GM23338 (cell line): ENCODE measurements around the gene LMO7. TPM values are rescaled to one million over a fixed set of nuclear protein-coding genes. Genes with fewer than 3 reads are reported as not detected.

Experiments used
- ATAC-seq: fragments of 200-7000 bp; cut with Tn5 transposase; 3 replicates; pipeline ENCODE4 v1.9.1; 2020
- DNase-seq: peaks from one replicate; pipeline ENCODE4 v3.0.0-alpha.2; 2015; ENCODE audit warnings: low spot score
- H2AFZ ChIP-seq: fragments of 200-600 bp; sonication (generic); 2 replicates; pipeline ENCODE4 v1.8.0; 2016; ENCODE audit warnings: antibody characterized with exemption, mild to moderate bottlenecking, moderate library complexity
- H3F3A ChIP-seq: fragments of 200-600 bp; sonication (generic); replicated peaks from 2 replicates; pipeline ENCODE4 v1.8.0; 2017; ENCODE audit warnings: antibody characterized with exemption, mixed run types, low read depth
- H3K27ac ChIP-seq: fragments of 200-600 bp; sonication (generic); 2 replicates; pipeline ENCODE4 v1.6.1; 2016; ENCODE audit warnings: low read depth
- H3K27me3 ChIP-seq: fragments of 200-600 bp; sonication (generic); 2 replicates; pipeline ENCODE4 v1.8.0; 2016; ENCODE audit warnings: mild to moderate bottlenecking, mixed run types, moderate library complexity; ENCODE audit not compliant: insufficient read depth
- H3K36me3 ChIP-seq: fragments of 200-600 bp; sonication (generic); 2 replicates; pipeline ENCODE4 v1.8.0; 2016; ENCODE audit warnings: mild to moderate bottlenecking; ENCODE audit not compliant: insufficient read depth
- H3K4me1 ChIP-seq: fragments of 200-600 bp; sonication (generic); 2 replicates; pipeline ENCODE4 v1.8.0; 2016; ENCODE audit warnings: mild to moderate bottlenecking, moderate library complexity; ENCODE audit not compliant: insufficient read depth
- H3K4me2 ChIP-seq: fragments of 200-600 bp; sonication (generic); 2 replicates; pipeline ENCODE4 v1.7.1; 2017; ENCODE audit warnings: mixed run types
- H3K4me3 ChIP-seq: fragments of 200-600 bp; sonication (generic); 2 replicates; pipeline ENCODE4 v1.6.1; 2016; ENCODE audit warnings: mixed run types
- H3K79me2 ChIP-seq: fragments of 200-600 bp; sonication (generic); replicated peaks from 2 replicates; pipeline ENCODE4 v1.8.0; 2017; ENCODE audit warnings: mild to moderate bottlenecking; ENCODE audit not compliant: insufficient read depth
- H3K9me2 ChIP-seq: fragments of 200-600 bp; sonication (generic); 2 replicates; pipeline ENCODE4 v1.8.0; 2017; ENCODE audit not compliant: insufficient read depth
- H4K20me1 ChIP-seq: fragments of 200-600 bp; sonication (generic); replicated peaks from 2 replicates; pipeline ENCODE4 v1.8.0; 2017; ENCODE audit warnings: mild to moderate bottlenecking; ENCODE audit not compliant: insufficient read depth
- H3K27ac Mint-ChIP-seq: 2 replicates; pipeline ENCODE4 v1.8.0; 2020; ENCODE audit warnings: inconsistent platforms, mild to moderate bottlenecking, moderate library complexity, mixed read lengths
- H3K27me3 Mint-ChIP-seq: 3 replicates; pipeline ENCODE4 v1.8.0; 2022; ENCODE audit warnings: low read depth, mild to moderate bottlenecking, moderate library complexity, mixed read lengths, inconsistent platforms; ENCODE audit not compliant: insufficient read depth, poor library complexity
- H3K36me3 Mint-ChIP-seq: 3 replicates; pipeline ENCODE4 v1.8.0; 2021; ENCODE audit warnings: low read depth, mild to moderate bottlenecking, inconsistent platforms, moderate library complexity, mixed read lengths
- H3K4me1 Mint-ChIP-seq: 3 replicates; pipeline ENCODE4 v1.8.0; 2020; ENCODE audit warnings: mild to moderate bottlenecking, inconsistent platforms, mixed read lengths
- H3K4me3 Mint-ChIP-seq: 3 replicates; pipeline ENCODE4 v1.8.0; 2021; ENCODE audit warnings: moderate library complexity, mild to moderate bottlenecking, inconsistent platforms, mixed read lengths
- H3K9me3 Mint-ChIP-seq: 3 replicates; pipeline ENCODE4 v1.8.0; 2020; ENCODE audit warnings: moderate library complexity, mild to moderate bottlenecking, inconsistent platforms, mixed read lengths
- CREB1 ChIP-seq: fragments of 250-450 bp; sonication (Bioruptor Pico); IDR thresholded peaks from 2 replicates; pipeline ENCODE4 v1.5.0; 2020; ENCODE audit warnings: low read depth, mild to moderate bottlenecking, moderate library complexity
- EZH2 ChIP-seq: fragments of 200-600 bp; sonication (generic); IDR thresholded peaks from one replicate; pipeline ENCODE4 v1.8.0; 2017; ENCODE audit warnings: antibody characterized with exemption, mild to moderate bottlenecking, low read depth; ENCODE audit not compliant: unreplicated experiment
- EZH2phosphoT487 ChIP-seq: fragments of 200-600 bp; sonication (generic); IDR thresholded peaks from one replicate; pipeline ENCODE4 v1.8.1; 2018; ENCODE audit warnings: antibody characterized with exemption; ENCODE audit not compliant: unreplicated experiment
- JUNB ChIP-seq: IDR thresholded peaks from one replicate; pipeline ENCODE4 v1.6.1; 2016; ENCODE audit warnings: antibody characterized with exemption; ENCODE audit not compliant: unreplicated experiment
- NANOG ChIP-seq: IDR thresholded peaks from 2 replicates; pipeline ENCODE4 v1.6.1; 2016; ENCODE audit warnings: antibody characterized with exemption, borderline replicate concordance
- POLR2AphosphoS5 ChIP-seq: IDR thresholded peaks from 2 replicates; pipeline ENCODE4 v1.6.1; 2016; ENCODE audit warnings: antibody characterized with exemption, low read depth
- STAT1 ChIP-seq: IDR thresholded peaks from one replicate; pipeline ENCODE4 v1.6.1; 2016; ENCODE audit warnings: antibody characterized with exemption; ENCODE audit not compliant: unreplicated experiment
- ZNF331 ChIP-seq: fragments of 250-450 bp; sonication (Bioruptor Pico); IDR thresholded peaks from 2 replicates; pipeline ENCODE4 v1.5.0; 2020; ENCODE audit warnings: low read depth, mild to moderate bottlenecking, moderate library complexity
- polyA plus RNA-seq: library from polyadenylated mRNA; unstranded; fragments of >200 nt; fragmentation: Nextera tagmentation; extraction: Ambion mirVana; gene quantifications from 2 replicates; pipeline ENCODE4 v1.2.1, GENCODE V29; 2016
- total RNA-seq: library from RNA; depleted of rRNA; stranded (reverse); fragments of >200 nt; shearing (Covaris generic); gene quantifications from 2 replicates; pipeline ENCODE4 v1.2.3, GENCODE V29; 2014
- TF ChIP-seq, protein P1 (sequence below), 2 experiments: fragments of 200-600 bp in 1 of 2; sonication (generic) in 1 of 2; conservative IDR thresholded peaks; 2 replicates each; pipeline versions ENCODE4 v1.5.1 to v1.6.1; 2016 to 2017; ENCODE audit warnings: antibody characterized with exemption in 2 of 2, low read depth in 2 of 2, mild to moderate bottlenecking in 2 of 2, moderate library complexity in 1 of 2
- TF ChIP-seq, protein P2 (sequence below): IDR thresholded peaks from one replicate; pipeline ENCODE4 v1.6.1; 2018; ENCODE audit warnings: antibody characterized with exemption; ENCODE audit not compliant: unreplicated experiment
- TF ChIP-seq, protein P3 (sequence below): fragments of 250-450 bp; sonication (Bioruptor Pico); IDR thresholded peaks from 2 replicates; pipeline ENCODE4 v1.5.0; 2020; ENCODE audit warnings: mild to moderate bottlenecking, moderate library complexity

Gene LMO7
- total and polyA plus RNA-seq, 2 experiments from 2014 or later = 22.3 to 26.9 TPM

DNA sequence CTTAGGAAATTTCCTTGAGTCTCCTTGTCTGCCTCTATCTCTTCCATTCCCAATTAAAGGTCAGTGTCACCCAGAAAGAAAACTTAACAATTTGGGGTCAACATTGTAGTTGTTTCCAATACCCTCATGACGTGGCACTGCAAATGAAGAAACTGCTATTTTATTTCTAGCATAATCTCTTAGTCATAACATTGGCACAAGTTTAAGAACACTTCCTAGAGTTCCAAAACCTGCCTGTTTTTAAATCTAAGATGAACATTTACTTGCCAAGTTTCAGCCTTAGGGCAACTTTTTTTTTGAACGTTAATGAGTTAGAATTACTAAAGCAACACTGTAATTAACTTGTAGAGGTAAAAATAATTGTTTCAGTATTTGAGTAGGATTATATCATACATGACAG is 108.0 kb downstream of the LMO7 start:
- DNase-seq (no peak), ATAC-seq (no peak)
- Mint-ChIP-seq H3K4me1 (no peaks in the 10 kb centered on the region), H3K27me3 (peaks cover 2% of the 10 kb centered on the region), H3K9me3 (peaks cover 17% of the 10 kb centered on the region), H3K27ac (no peak overlapping the region), H3K36me3 (peaks cover 23% of the 10 kb centered on the region; the same call in 2 of the 3 replicates), H3K4me3 (no peak overlapping the region)
- H3K36me3 ChIP-seq = no peaks in the 10 kb centered on the region
- H3K79me2 ChIP-seq = no peaks in the 10 kb centered on the region
- H3K4me2 ChIP-seq = no peak overlapping the region
- H3K27ac ChIP-seq = no peak overlapping the region
- no peaks in the 10 kb centered on the region; the same call in 1 of the 2 replicates for H3K9me2 ChIP-seq
- H4K20me1 ChIP-seq = no peaks in the 10 kb centered on the region
- no peak overlapping the region for H3K4me3 ChIP-seq
- no peak overlapping the region for H2AFZ ChIP-seq
- TF ChIP-seq POLR2AphosphoS5 (no peak), JUNB (no peak), EZH2 (no peak)
- H3F3A ChIP-seq = no peaks in the 10 kb centered on the region
- no peaks in the 10 kb centered on the region for H3K4me1 ChIP-seq
- H3K27me3 ChIP-seq = no peaks in the 10 kb centered on the region

DNA sequence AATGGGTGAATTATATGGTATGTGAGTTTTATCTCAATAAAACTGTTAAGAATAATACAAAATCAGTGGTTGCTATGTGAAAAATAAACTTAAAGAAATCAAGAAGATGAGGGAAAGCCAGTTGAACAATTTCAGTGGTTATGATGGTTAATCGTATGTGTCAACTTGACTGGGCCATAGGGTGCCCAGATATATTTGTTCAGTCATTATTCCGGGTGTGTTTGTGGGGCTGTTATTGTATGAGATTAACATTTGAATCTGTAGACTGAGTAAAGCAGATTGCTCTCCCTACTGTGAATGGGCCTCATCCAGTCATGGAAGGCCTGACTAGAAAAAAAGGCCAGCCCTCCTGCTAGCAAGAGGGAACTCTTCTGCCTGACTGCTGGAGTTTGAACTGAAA is 109.3 kb downstream of the LMO7 start:
- Histone ChIP-seq H3K36me3 (no peaks in the 10 kb centered on the region), H3K27me3 (no peaks in the 10 kb centered on the region), H3K4me1 (no peaks in the 10 kb centered on the region), H4K20me1 (no peaks in the 10 kb centered on the region), H3K4me3 (no peak overlapping the region), H3K27ac (no peak overlapping the region), H3K79me2 (no peaks in the 10 kb centered on the region), H3K9me2 (no peaks in the 10 kb centered on the region; the same call in 1 of the 2 replicates), H3F3A (no peaks in the 10 kb centered on the region), H3K4me2 (no peak overlapping the region), H2AFZ (no peak overlapping the region)
- Mint-ChIP-seq H3K4me3 (no peak overlapping the region), H3K27ac (no peak overlapping the region), H3K9me3 (peaks cover 17% of the 10 kb centered on the region), H3K4me1 (peaks cover 2% of the 10 kb centered on the region; the same call in 1 of the 3 replicates), H3K27me3 (peaks cover 3% of the 10 kb centered on the region), H3K36me3 (peaks cover 23% of the 10 kb centered on the region; the same call in 2 of the 3 replicates)
- DNase-seq = no peak
- no peak for ATAC-seq
- TF ChIP-seq JUNB (no peak), CREB1 (CRISPR knock-in tag) (no peak), EZH2phosphoT487 (no peak), EZH2 (no peak), ZNF331 (CRISPR knock-in tag) (no peak), STAT1 (no peak), NANOG (no peak)
- TF ChIP-seq, protein P1, sequence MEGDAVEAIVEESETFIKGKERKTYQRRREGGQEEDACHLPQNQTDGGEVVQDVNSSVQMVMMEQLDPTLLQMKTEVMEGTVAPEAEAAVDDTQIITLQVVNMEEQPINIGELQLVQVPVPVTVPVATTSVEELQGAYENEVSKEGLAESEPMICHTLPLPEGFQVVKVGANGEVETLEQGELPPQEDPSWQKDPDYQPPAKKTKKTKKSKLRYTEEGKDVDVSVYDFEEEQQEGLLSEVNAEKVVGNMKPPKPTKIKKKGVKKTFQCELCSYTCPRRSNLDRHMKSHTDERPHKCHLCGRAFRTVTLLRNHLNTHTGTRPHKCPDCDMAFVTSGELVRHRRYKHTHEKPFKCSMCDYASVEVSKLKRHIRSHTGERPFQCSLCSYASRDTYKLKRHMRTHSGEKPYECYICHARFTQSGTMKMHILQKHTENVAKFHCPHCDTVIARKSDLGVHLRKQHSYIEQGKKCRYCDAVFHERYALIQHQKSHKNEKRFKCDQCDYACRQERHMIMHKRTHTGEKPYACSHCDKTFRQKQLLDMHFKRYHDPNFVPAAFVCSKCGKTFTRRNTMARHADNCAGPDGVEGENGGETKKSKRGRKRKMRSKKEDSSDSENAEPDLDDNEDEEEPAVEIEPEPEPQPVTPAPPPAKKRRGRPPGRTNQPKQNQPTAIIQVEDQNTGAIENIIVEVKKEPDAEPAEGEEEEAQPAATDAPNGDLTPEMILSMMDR (conservative IDR thresholded peaks at IDR 0.05; ENCODE audit: low read depth in 2 of 2) = no peak
- TF ChIP-seq, protein P2, sequence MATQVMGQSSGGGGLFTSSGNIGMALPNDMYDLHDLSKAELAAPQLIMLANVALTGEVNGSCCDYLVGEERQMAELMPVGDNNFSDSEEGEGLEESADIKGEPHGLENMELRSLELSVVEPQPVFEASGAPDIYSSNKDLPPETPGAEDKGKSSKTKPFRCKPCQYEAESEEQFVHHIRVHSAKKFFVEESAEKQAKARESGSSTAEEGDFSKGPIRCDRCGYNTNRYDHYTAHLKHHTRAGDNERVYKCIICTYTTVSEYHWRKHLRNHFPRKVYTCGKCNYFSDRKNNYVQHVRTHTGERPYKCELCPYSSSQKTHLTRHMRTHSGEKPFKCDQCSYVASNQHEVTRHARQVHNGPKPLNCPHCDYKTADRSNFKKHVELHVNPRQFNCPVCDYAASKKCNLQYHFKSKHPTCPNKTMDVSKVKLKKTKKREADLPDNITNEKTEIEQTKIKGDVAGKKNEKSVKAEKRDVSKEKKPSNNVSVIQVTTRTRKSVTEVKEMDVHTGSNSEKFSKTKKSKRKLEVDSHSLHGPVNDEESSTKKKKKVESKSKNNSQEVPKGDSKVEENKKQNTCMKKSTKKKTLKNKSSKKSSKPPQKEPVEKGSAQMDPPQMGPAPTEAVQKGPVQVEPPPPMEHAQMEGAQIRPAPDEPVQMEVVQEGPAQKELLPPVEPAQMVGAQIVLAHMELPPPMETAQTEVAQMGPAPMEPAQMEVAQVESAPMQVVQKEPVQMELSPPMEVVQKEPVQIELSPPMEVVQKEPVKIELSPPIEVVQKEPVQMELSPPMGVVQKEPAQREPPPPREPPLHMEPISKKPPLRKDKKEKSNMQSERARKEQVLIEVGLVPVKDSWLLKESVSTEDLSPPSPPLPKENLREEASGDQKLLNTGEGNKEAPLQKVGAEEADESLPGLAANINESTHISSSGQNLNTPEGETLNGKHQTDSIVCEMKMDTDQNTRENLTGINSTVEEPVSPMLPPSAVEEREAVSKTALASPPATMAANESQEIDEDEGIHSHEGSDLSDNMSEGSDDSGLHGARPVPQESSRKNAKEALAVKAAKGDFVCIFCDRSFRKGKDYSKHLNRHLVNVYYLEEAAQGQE = no peak
- TF ChIP-seq, protein P3, sequence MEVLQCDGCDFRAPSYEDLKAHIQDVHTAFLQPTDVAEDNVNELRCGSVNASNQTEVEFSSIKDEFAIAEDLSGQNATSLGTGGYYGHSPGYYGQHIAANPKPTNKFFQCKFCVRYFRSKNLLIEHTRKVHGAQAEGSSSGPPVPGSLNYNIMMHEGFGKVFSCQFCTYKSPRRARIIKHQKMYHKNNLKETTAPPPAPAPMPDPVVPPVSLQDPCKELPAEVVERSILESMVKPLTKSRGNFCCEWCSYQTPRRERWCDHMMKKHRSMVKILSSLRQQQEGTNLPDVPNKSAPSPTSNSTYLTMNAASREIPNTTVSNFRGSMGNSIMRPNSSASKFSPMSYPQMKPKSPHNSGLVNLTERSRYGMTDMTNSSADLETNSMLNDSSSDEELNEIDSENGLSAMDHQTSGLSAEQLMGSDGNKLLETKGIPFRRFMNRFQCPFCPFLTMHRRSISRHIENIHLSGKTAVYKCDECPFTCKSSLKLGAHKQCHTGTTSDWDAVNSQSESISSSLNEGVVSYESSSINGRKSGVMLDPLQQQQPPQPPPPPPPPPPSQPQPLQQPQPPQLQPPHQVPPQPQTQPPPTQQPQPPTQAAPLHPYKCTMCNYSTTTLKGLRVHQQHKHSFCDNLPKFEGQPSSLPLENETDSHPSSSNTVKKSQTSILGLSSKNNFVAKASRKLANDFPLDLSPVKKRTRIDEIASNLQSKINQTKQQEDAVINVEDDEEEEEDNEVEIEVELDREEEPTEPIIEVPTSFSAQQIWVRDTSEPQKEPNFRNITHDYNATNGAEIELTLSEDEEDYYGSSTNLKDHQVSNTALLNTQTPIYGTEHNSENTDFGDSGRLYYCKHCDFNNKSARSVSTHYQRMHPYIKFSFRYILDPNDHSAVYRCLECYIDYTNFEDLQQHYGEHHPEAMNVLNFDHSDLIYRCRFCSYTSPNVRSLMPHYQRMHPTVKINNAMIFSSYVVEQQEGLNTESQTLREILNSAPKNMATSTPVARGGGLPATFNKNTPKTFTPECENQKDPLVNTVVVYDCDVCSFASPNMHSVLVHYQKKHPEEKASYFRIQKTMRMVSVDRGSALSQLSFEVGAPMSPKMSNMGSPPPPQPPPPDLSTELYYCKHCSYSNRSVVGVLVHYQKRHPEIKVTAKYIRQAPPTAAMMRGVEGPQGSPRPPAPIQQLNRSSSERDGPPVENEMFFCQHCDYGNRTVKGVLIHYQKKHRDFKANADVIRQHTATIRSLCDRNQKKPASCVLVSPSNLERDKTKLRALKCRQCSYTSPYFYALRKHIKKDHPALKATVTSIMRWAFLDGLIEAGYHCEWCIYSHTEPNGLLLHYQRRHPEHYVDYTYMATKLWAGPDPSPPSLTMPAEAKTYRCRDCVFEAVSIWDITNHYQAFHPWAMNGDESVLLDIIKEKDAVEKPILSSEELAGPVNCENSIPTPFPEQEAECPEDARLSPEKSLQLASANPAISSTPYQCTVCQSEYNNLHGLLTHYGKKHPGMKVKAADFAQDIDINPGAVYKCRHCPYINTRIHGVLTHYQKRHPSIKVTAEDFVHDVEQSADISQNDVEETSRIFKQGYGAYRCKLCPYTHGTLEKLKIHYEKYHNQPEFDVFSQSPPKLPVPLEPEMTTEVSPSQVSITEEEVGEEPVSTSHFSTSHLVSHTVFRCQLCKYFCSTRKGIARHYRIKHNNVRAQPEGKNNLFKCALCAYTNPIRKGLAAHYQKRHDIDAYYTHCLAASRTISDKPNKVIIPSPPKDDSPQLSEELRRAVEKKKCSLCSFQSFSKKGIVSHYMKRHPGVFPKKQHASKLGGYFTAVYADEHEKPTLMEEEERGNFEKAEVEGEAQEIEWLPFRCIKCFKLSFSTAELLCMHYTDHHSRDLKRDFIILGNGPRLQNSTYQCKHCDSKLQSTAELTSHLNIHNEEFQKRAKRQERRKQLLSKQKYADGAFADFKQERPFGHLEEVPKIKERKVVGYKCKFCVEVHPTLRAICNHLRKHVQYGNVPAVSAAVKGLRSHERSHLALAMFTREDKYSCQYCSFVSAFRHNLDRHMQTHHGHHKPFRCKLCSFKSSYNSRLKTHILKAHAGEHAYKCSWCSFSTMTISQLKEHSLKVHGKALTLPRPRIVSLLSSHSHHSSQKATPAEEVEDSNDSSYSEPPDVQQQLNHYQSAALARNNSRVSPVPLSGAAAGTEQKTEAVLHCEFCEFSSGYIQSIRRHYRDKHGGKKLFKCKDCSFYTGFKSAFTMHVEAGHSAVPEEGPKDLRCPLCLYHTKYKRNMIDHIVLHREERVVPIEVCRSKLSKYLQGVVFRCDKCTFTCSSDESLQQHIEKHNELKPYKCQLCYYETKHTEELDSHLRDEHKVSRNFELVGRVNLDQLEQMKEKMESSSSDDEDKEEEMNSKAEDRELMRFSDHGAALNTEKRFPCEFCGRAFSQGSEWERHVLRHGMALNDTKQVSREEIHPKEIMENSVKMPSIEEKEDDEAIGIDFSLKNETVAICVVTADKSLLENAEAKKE (CRISPR knock-in tag) = no peak
